ENCODE results near the gene MACROD2.

MACROD2 gene

GRCh38 chr20:15831201-15831600, 1835.9 kb downstream of the MACROD2 start:
- Mint-ChIP-seq H3K27me3 (ENCODE audit: low read depth) (no peaks in the 10 kb centered on the region), H3K4me3 (no peak overlapping the region), H3K9me3 (no peaks in the 10 kb centered on the region), H3K27ac (no peak overlapping the region), H3K36me3 (ENCODE audit: low read depth) (no peaks in the 10 kb centered on the region), H3K4me1 (ENCODE audit: low read depth) (no peaks in the 10 kb centered on the region)

GRCh38 chr20:15832512-15832911, 1837.2 kb downstream of the MACROD2 start:
- Mint-ChIP-seq H3K27me3 (ENCODE audit: low read depth) (no peaks in the 10 kb centered on the region), H3K27ac (no peak overlapping the region), H3K4me1 (ENCODE audit: low read depth) (no peaks in the 10 kb centered on the region), H3K36me3 (ENCODE audit: low read depth) (no peaks in the 10 kb centered on the region), H3K9me3 (no peaks in the 10 kb centered on the region), H3K4me3 (no peak overlapping the region)

- H3K4me1 Mint-ChIP-seq (ENCODE audit: low read depth), result no peaks in the 10 kb centered on the region
- no peaks in the 10 kb centered on the region for H3K27me3 Mint-ChIP-seq (ENCODE audit: low read depth)
- no peak overlapping the region for H3K27ac Mint-ChIP-seq
- no peak overlapping the region for H3K4me3 Mint-ChIP-seq
- H3K36me3 Mint-ChIP-seq (ENCODE audit: low read depth), result no peaks in the 10 kb centered on the region
- H3K9me3 Mint-ChIP-seq, result peaks cover 4% of the 10 kb centered on the region
These were observed 1839.5 kb downstream of the MACROD2 start for GRCh38 chr20:15834857-15835256.

GRCh38 chr20:15835811-15836210, 1840.5 kb downstream of the MACROD2 start:
- Mint-ChIP-seq H3K9me3 (peaks cover 4% of the 10 kb centered on the region), H3K27me3 (ENCODE audit: low read depth) (no peaks in the 10 kb centered on the region), H3K27ac (no peak overlapping the region), H3K4me1 (ENCODE audit: low read depth) (no peaks in the 10 kb centered on the region), H3K4me3 (no peak overlapping the region), H3K36me3 (ENCODE audit: low read depth) (no peaks in the 10 kb centered on the region)

GRCh38 chr20:15836634-15837033, 1841.3 kb downstream of the MACROD2 start:
- Mint-ChIP-seq H3K4me1 (ENCODE audit: low read depth) (no peaks in the 10 kb centered on the region), H3K4me3 (no peak overlapping the region), H3K27me3 (ENCODE audit: low read depth) (no peaks in the 10 kb centered on the region), H3K27ac (no peak overlapping the region), H3K36me3 (ENCODE audit: low read depth) (no peaks in the 10 kb centered on the region), H3K9me3 (peaks cover 4% of the 10 kb centered on the region)

- Mint-ChIP-seq H3K9me3 (peaks cover 4% of the 10 kb centered on the region), H3K36me3 (ENCODE audit: low read depth) (no peaks in the 10 kb centered on the region), H3K27me3 (ENCODE audit: low read depth) (no peaks in the 10 kb centered on the region), H3K27ac (no peak overlapping the region), H3K4me3 (no peak overlapping the region), H3K4me1 (ENCODE audit: low read depth) (no peaks in the 10 kb centered on the region)
These were observed 1842.2 kb downstream of the MACROD2 start for GRCh38 chr20:15837563-15837962.

- Mint-ChIP-seq H3K36me3 (ENCODE audit: low read depth) (no peaks in the 10 kb centered on the region), H3K27ac (no peak overlapping the region), H3K27me3 (ENCODE audit: low read depth) (no peaks in the 10 kb centered on the region), H3K9me3 (peaks cover 4% of the 10 kb centered on the region), H3K4me3 (no peak overlapping the region), H3K4me1 (ENCODE audit: low read depth) (no peaks in the 10 kb centered on the region)
These were observed 1843.2 kb downstream of the MACROD2 start for GRCh38 chr20:15838466-15838865.

- Mint-ChIP-seq H3K27me3 (ENCODE audit: low read depth) (no peaks in the 10 kb centered on the region), H3K4me3 (no peak overlapping the region), H3K4me1 (ENCODE audit: low read depth) (no peaks in the 10 kb centered on the region), H3K9me3 (peaks cover 10% of the 10 kb centered on the region), H3K36me3 (ENCODE audit: low read depth) (no peaks in the 10 kb centered on the region), H3K27ac (no peak overlapping the region)
These were observed 1845.5 kb downstream of the MACROD2 start for GRCh38 chr20:15840636-15841301.

- no peaks in the 10 kb centered on the region for H3K4me1 Mint-ChIP-seq (ENCODE audit: low read depth)
These were observed 1847.6 kb downstream of the MACROD2 start for GRCh38 chr20:15842872-15843271.

GRCh38 chr20:15843777-15844176, 1848.5 kb downstream of the MACROD2 start:
- Mint-ChIP-seq H3K27ac (no peak overlapping the region), H3K4me1 (ENCODE audit: low read depth) (no peaks in the 10 kb centered on the region), H3K4me3 (no peak overlapping the region), H3K27me3 (ENCODE audit: low read depth) (no peaks in the 10 kb centered on the region), H3K36me3 (ENCODE audit: low read depth) (no peaks in the 10 kb centered on the region), H3K9me3 (peaks cover 14% of the 10 kb centered on the region)

More at GRCh38 chr20:15842872-15843271, 1847.6 kb downstream of the MACROD2 start:
- H3K4me3 Mint-ChIP-seq, result no peak overlapping the region
- no peak overlapping the region for H3K27ac Mint-ChIP-seq
- H3K36me3 Mint-ChIP-seq (ENCODE audit: low read depth), result no peaks in the 10 kb centered on the region
- no peaks in the 10 kb centered on the region for H3K27me3 Mint-ChIP-seq (ENCODE audit: low read depth)
- peaks cover 12% of the 10 kb centered on the region for H3K9me3 Mint-ChIP-seq

- Mint-ChIP-seq H3K27ac (no peak overlapping the region), H3K9me3 (peaks cover 24% of the 10 kb centered on the region)
These were observed 1852.0 kb downstream of the MACROD2 start for GRCh38 chr20:15847196-15847784.

GRCh38 chr20:15848126-15848525, 1852.8 kb downstream of the MACROD2 start:
- H3K36me3 Mint-ChIP-seq (ENCODE audit: low read depth), result no peaks in the 10 kb centered on the region
- no peak overlapping the region for H3K4me3 Mint-ChIP-seq
- H3K4me1 Mint-ChIP-seq (ENCODE audit: low read depth), result no peaks in the 10 kb centered on the region
- peaks cover 24% of the 10 kb centered on the region for H3K9me3 Mint-ChIP-seq
- no peaks in the 10 kb centered on the region for H3K27me3 Mint-ChIP-seq (ENCODE audit: low read depth)
- no peak overlapping the region for H3K27ac Mint-ChIP-seq

More at GRCh38 chr20:15847196-15847784, 1852.0 kb downstream of the MACROD2 start:
- no peaks in the 10 kb centered on the region for H3K27me3 Mint-ChIP-seq (ENCODE audit: low read depth)
- no peaks in the 10 kb centered on the region for H3K4me1 Mint-ChIP-seq (ENCODE audit: low read depth)
- H3K4me3 Mint-ChIP-seq, result no peak overlapping the region
- H3K36me3 Mint-ChIP-seq (ENCODE audit: low read depth), result no peaks in the 10 kb centered on the region

GRCh38 chr20:15848995-15849610, 1853.8 kb downstream of the MACROD2 start:
- no peaks in the 10 kb centered on the region for H3K36me3 Mint-ChIP-seq (ENCODE audit: low read depth)
- H3K4me3 Mint-ChIP-seq, result no peak overlapping the region
- H3K27ac Mint-ChIP-seq, result no peak overlapping the region
- no peaks in the 10 kb centered on the region for H3K4me1 Mint-ChIP-seq (ENCODE audit: low read depth)
- H3K9me3 Mint-ChIP-seq, result peaks cover 24% of the 10 kb centered on the region
- no peaks in the 10 kb centered on the region for H3K27me3 Mint-ChIP-seq (ENCODE audit: low read depth)

GRCh38 chr20:15851576-15852215, 1856.4 kb downstream of the MACROD2 start:
- Mint-ChIP-seq H3K4me1 (ENCODE audit: low read depth) (no peaks in the 10 kb centered on the region), H3K36me3 (ENCODE audit: low read depth) (no peaks in the 10 kb centered on the region), H3K4me3 (no peak overlapping the region), H3K9me3 (peaks cover 18% of the 10 kb centered on the region), H3K27ac (no peak overlapping the region), H3K27me3 (ENCODE audit: low read depth) (no peaks in the 10 kb centered on the region)

- Mint-ChIP-seq H3K27ac (no peak overlapping the region), H3K4me3 (no peak overlapping the region), H3K4me1 (ENCODE audit: low read depth) (no peaks in the 10 kb centered on the region), H3K9me3 (peaks cover 14% of the 10 kb centered on the region), H3K27me3 (ENCODE audit: low read depth) (no peaks in the 10 kb centered on the region), H3K36me3 (ENCODE audit: low read depth) (no peaks in the 10 kb centered on the region)
These were observed 1859.6 kb downstream of the MACROD2 start for GRCh38 chr20:15854911-15855310.
